Liver (tissue), 9 donors: Measurements from ENCODE around the gene ERBIN. TPM values are rescaled to one million over a fixed set of nuclear protein-coding genes. Genes with fewer than 3 reads are reported as not detected.
"Not testable (repeated sequence)": the region's sequence is repeated elsewhere in the genome, so short reads cannot be mapped to it uniquely, and the experiment has no call there.

Source experiments
- DNase-seq: peaks from one replicate; pipeline ENCODE4 v3.0.0-alpha.2; 2017; ENCODE audit warnings: low spot score
- H3K27ac ChIP-seq, 2 donors: one replicate each; pipeline ENCODE4 v1.7.0; 2013; ENCODE audit warnings: inconsistent platforms in 2 of 2, low read length in 2 of 2, control low read depth in 1 of 2, low read depth in 1 of 2, mild to moderate bottlenecking in 1 of 2
- H3K27me3 ChIP-seq, 4 donors: one replicate each; pipeline versions ENCODE4 v1.6.1 to v1.7.0; 2013; ENCODE audit warnings: low read length in 3 of 4, inconsistent platforms in 1 of 4, mild to moderate bottlenecking in 1 of 4, moderate library complexity in 1 of 4; ENCODE audit not compliant: control insufficient read depth in 4 of 4, insufficient read depth in 4 of 4
- H3K36me3 ChIP-seq, 4 donors: one replicate each; pipeline versions ENCODE4 v1.6.1 to v1.7.0; 2013; ENCODE audit warnings: low read length in 3 of 4, mild to moderate bottlenecking in 3 of 4, low read depth in 1 of 4, moderate library complexity in 1 of 4; ENCODE audit not compliant: control insufficient read depth in 4 of 4, insufficient read depth in 3 of 4
- H3K4me1 ChIP-seq, 4 donors: one replicate each; pipeline versions ENCODE4 v1.6.1 to v1.7.0; 2013; ENCODE audit warnings: low read length in 3 of 4, mild to moderate bottlenecking in 3 of 4, moderate library complexity in 1 of 4; ENCODE audit not compliant: control insufficient read depth in 4 of 4, insufficient read depth in 4 of 4
- H3K4me3 ChIP-seq, 3 donors: one replicate each; pipeline versions ENCODE4 v1.6.1 to v1.7.0; 2013; ENCODE audit warnings: low read length in 3 of 3, control low read depth in 1 of 3, low read depth in 1 of 3, mild to moderate bottlenecking in 1 of 3
- H3K9ac ChIP-seq, 2 donors: one replicate each; pipeline ENCODE4 v1.7.0; 2013; ENCODE audit warnings: low read length in 2 of 2, mild to moderate bottlenecking in 2 of 2, moderate library complexity in 2 of 2, control low read depth in 1 of 2, low read depth in 1 of 2
- H3K9me3 ChIP-seq, 4 donors: one replicate each; pipeline versions ENCODE4 v1.6.1 to v1.7.0; 2013; ENCODE audit warnings: low read length in 3 of 4; ENCODE audit not compliant: control insufficient read depth in 4 of 4
- FOXA2 ChIP-seq: IDR thresholded peaks from 2 replicates; pipeline ENCODE4 v1.6.1; 2016; ENCODE audit warnings: antibody characterized with exemption
- GABPA ChIP-seq, 2 donors: IDR thresholded peaks in 1 of 2; conservative IDR thresholded peaks in 1 of 2; 2 replicates each; pipeline ENCODE4 v1.6.1; 2016; ENCODE audit warnings: antibody characterized with exemption in 2 of 2, mild to moderate bottlenecking in 1 of 2, moderate library complexity in 1 of 2
- HNF4G ChIP-seq: IDR thresholded peaks from 2 replicates; pipeline ENCODE4 v1.6.1; 2016; ENCODE audit warnings: antibody characterized with exemption
- JUND ChIP-seq, 2 donors: IDR thresholded peaks; 2 replicates each; pipeline ENCODE4 v1.6.1; 2016; ENCODE audit warnings: antibody characterized with exemption in 2 of 2
- NR2F2 ChIP-seq: IDR thresholded peaks from 2 replicates; pipeline ENCODE4 v1.6.1; 2016; ENCODE audit warnings: antibody characterized with exemption
- RAD21 ChIP-seq, 2 donors: IDR thresholded peaks; 2 replicates each; pipeline ENCODE4 v1.6.1; 2016; ENCODE audit warnings: antibody characterized with exemption in 2 of 2, mild to moderate bottlenecking in 2 of 2
- RXRA ChIP-seq, 2 donors: IDR thresholded peaks; 2 replicates each; pipeline ENCODE4 v1.6.1; 2017 to 2018; ENCODE audit warnings: antibody characterized with exemption in 2 of 2, mild to moderate bottlenecking in 1 of 2
- SP1 ChIP-seq: IDR thresholded peaks from 2 replicates; pipeline ENCODE4 v1.6.1; 2018; ENCODE audit warnings: antibody characterized with exemption, mild to moderate bottlenecking
- TAF1 ChIP-seq: conservative IDR thresholded peaks from 2 replicates; pipeline ENCODE4 v1.6.1; 2016; ENCODE audit warnings: antibody characterized with exemption, mild to moderate bottlenecking
- YY1 ChIP-seq: IDR thresholded peaks from 2 replicates; pipeline ENCODE4 v1.6.1; 2016; ENCODE audit warnings: antibody characterized with exemption, mild to moderate bottlenecking
- WGBS: extraction: QIAGEN DNeasy Blood & Tissue Kit; methylation state at CpG from one replicate; pipeline ENCODE4 v1.1.7; 2013; 5-methylcytosine and 5-hydroxymethylcytosine counted together
- polyA plus RNA-seq, 2 donors: library from polyadenylated mRNA; stranded (reverse) in 1 of 2; unstranded in 1 of 2; fragments of 200-250 nt in 1 of 2; fragments of >200 nt in 1 of 2; fragmentation: Nextera tagmentation in 1 of 2; extraction: Ambion mirVana in 1 of 2; gene quantifications; one replicate each; pipeline versions ENCODE4 v1.2.1 to v1.2.3, GENCODE V29; 2013 to 2015
- total RNA-seq, 2 donors: library from RNA; depleted of rRNA; stranded (reverse); fragments of >200 nt; gene quantifications; one replicate each; pipeline ENCODE4 v1.2.3, GENCODE V29; 2014
- TF ChIP-seq, protein P1 (sequence below): IDR thresholded peaks from 2 replicates; pipeline ENCODE4 v1.6.1; 2016; ENCODE audit warnings: antibody characterized with exemption
- TF ChIP-seq, protein P2 (sequence below): IDR thresholded peaks from 2 replicates; pipeline ENCODE4 v1.6.1; 2016; ENCODE audit warnings: antibody characterized with exemption
- TF ChIP-seq, protein P3 (sequence below): fragments of 150-350 bp; IDR thresholded peaks from 2 replicates; pipeline ENCODE4 v1.5.1; 2017; ENCODE audit warnings: improper control_type of control experiment, low read depth, low read length; ENCODE audit not compliant: missing input control
- TF ChIP-seq, protein P4 (sequence below): IDR thresholded peaks from 2 replicates; pipeline ENCODE4 v1.6.1; 2016; ENCODE audit warnings: antibody characterized with exemption
- donor health status: healthy.
- donor health status: healthy.
- donor health status: healthy.
- donor health status: healthy.
- donor health status: healthy.

Gene ERBIN
- total and polyA plus RNA-seq, 4 donors = 9.7 to 54.9 (median 32.5) TPM

DNA sequence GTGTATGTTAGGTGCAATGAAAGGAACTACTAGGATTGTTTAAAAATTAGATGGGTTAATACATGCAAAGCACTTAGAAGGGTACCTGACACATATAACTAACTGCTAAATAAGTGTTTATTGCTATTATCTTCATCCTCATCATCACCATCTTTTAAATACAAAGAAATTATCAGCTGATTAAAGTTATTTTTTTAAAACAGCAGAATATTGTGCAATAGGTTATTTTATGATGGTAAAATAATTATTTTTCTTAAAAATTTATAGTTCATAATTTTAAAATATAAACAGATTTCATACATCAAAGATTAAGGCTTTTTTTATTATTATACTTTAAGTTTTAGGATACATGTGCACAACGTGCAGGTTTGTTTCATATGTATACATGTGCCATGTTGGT is 130.9 kb downstream of the ERBIN start:
- TF ChIP-seq RAD21 (IDR thresholded peaks at IDR 0.05) = no peak
- TF ChIP-seq, protein P1, sequence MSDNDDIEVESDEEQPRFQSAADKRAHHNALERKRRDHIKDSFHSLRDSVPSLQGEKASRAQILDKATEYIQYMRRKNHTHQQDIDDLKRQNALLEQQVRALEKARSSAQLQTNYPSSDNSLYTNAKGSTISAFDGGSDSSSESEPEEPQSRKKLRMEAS = no peak
- TF ChIP-seq, protein P2, sequence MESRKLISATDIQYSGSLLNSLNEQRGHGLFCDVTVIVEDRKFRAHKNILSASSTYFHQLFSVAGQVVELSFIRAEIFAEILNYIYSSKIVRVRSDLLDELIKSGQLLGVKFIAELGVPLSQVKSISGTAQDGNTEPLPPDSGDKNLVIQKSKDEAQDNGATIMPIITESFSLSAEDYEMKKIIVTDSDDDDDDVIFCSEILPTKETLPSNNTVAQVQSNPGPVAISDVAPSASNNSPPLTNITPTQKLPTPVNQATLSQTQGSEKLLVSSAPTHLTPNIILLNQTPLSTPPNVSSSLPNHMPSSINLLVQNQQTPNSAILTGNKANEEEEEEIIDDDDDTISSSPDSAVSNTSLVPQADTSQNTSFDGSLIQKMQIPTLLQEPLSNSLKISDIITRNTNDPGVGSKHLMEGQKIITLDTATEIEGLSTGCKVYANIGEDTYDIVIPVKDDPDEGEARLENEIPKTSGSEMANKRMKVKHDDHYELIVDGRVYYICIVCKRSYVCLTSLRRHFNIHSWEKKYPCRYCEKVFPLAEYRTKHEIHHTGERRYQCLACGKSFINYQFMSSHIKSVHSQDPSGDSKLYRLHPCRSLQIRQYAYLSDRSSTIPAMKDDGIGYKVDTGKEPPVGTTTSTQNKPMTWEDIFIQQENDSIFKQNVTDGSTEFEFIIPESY = no peak
- no peak for TF ChIP-seq SP1
- TF ChIP-seq, protein P3, sequence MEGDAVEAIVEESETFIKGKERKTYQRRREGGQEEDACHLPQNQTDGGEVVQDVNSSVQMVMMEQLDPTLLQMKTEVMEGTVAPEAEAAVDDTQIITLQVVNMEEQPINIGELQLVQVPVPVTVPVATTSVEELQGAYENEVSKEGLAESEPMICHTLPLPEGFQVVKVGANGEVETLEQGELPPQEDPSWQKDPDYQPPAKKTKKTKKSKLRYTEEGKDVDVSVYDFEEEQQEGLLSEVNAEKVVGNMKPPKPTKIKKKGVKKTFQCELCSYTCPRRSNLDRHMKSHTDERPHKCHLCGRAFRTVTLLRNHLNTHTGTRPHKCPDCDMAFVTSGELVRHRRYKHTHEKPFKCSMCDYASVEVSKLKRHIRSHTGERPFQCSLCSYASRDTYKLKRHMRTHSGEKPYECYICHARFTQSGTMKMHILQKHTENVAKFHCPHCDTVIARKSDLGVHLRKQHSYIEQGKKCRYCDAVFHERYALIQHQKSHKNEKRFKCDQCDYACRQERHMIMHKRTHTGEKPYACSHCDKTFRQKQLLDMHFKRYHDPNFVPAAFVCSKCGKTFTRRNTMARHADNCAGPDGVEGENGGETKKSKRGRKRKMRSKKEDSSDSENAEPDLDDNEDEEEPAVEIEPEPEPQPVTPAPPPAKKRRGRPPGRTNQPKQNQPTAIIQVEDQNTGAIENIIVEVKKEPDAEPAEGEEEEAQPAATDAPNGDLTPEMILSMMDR = no peak
- TF ChIP-seq RXRA (IDR thresholded peaks at IDR 0.05) = no peak
- TF ChIP-seq TAF1 = no peak
- no peak for TF ChIP-seq NR2F2
- 98% methylated on average over 1 of the region's 1 CpG for WGBS
- Histone ChIP-seq H3K27me3 (no peaks in the 10 kb centered on the region), H3K4me3 (no peak overlapping the region), H3K27ac (no peak overlapping the region), H3K36me3 (peaks cover 1 to 25% (median 15%) of the 10 kb centered on the region in 4 donors), H3K9me3 (no peaks in the 10 kb centered on the region), H3K9ac (no peak overlapping the region), H3K4me1 (no peaks in the 10 kb centered on the region)
- DNase-seq = no peak

DNA sequence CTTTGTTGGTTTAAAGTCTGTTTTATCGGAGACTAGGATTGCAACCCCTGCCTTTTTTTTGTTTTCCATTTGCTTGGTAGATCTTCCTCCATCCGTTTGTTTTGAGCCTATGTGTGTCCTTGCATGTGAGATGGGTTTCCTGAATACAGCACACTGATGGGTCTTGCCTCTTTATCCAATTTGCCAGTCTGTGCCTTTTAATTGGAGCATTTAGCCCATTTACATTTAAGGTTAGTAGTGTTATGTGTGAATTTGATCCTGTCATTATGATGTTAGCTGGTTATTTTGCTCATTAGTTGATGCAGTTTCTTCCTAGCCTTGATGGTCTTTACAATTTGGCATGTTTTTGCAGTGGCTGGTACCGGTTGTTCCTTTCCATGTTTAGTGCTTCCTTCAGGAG is 134.9 kb downstream of the ERBIN start:
- 92% methylated on average over 2 of the region's 3 CpGs for WGBS
- H3K9me3 ChIP-seq = not testable (repeated sequence)

DNA sequence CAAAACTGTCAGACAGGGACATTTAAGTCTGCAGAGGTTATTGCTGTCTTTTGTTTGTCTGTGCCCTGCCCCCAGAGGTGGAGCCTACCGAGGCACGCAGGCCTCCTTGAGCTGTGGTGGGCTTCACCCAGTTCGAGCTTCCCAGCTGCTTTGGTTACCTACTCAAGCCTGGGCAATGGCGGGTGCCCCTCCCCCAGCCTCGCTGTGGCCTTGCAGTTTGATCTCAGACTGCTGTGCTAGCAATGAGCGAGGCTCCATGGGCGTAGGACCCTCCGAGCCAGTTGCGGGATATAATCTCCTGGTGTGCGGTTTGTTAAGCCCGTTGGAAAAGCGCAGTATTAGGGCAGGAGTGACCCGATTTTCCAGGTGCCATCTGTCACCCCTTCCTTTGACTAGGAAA is 136.7 kb downstream of the ERBIN start:
- not testable (repeated sequence) for H3K27ac ChIP-seq, H3K36me3 ChIP-seq, H3K9me3 ChIP-seq, H3K4me1 ChIP-seq, H3K4me3 ChIP-seq, DNase-seq, H3K9ac ChIP-seq, H3K27me3 ChIP-seq
- 98% methylated on average over 13 of the region's 13 CpGs for WGBS

More for the DNA sequence above, 134.9 kb downstream of the ERBIN start:
- H3K4me1 ChIP-seq, H3K9ac ChIP-seq, H3K36me3 ChIP-seq, H3K27me3 ChIP-seq, H3K4me3 ChIP-seq, H3K27ac ChIP-seq, DNase-seq: not testable (repeated sequence)

DNA sequence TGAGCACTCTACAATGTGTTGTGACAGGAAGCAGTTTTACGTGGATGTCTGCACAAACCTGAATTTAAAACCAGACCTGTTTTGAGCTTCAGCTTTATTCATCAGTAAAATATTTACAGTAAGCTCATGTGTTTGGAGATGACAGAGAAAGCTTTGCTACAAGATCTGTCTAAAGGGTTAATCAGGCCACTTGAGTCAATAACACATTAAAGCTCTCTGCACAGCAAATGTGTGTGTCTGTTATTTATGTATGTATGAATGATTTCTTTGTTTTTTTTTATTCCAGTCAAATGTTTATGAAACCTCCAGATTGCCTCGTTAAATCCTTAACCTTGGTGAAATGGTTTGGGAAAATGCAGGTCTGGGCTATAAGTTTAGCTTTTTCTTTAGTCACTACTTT is 140.5 kb downstream of the ERBIN start:
- Histone ChIP-seq H3K27ac (no peak overlapping the region), H3K27me3 (no peaks in the 10 kb centered on the region), H3K4me3 (no peak overlapping the region), H3K36me3 (peaks cover 2 to 6% (median 2%) of the 10 kb centered on the region in 4 donors), H3K4me1 (no peaks in the 10 kb centered on the region), H3K9ac (no peak overlapping the region), H3K9me3 (no peaks in the 10 kb centered on the region)
- 91% methylated on average over 2 of the region's 2 CpGs for WGBS
- no peak for DNase-seq
- no peak for TF ChIP-seq RXRA (IDR thresholded peaks at IDR 0.05)
- TF ChIP-seq, protein P4, sequence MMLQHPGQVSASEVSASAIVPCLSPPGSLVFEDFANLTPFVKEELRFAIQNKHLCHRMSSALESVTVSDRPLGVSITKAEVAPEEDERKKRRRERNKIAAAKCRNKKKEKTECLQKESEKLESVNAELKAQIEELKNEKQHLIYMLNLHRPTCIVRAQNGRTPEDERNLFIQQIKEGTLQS = no peak
- TF ChIP-seq TAF1 = no peak
- no peak for TF ChIP-seq GABPA (IDR thresholded peaks at IDR 0.05 in 1 of 2, conservative IDR thresholded peaks at IDR 0.05 in 1 of 2)
- TF ChIP-seq NR2F2 = no peak
- no peak for TF ChIP-seq HNF4G
- TF ChIP-seq FOXA2 = no peak
- TF ChIP-seq YY1 = no peak
- no peak for TF ChIP-seq RAD21 (IDR thresholded peaks at IDR 0.05)
- TF ChIP-seq JUND (IDR thresholded peaks at IDR 0.05) = no peak
- TF ChIP-seq, protein P2 = no peak
